IMR-90 (cell line): Measurements from ENCODE around the gene UGT1A10. TPM values are rescaled to one million over a fixed set of nuclear protein-coding genes. Genes with fewer than 3 reads are reported as not detected.

Experiments used
- ATAC-seq: fragments of 200-7000 bp; cut with Tn5 transposase; 2 replicates; pipeline ENCODE4 v1.9.1; 2020; ENCODE audit warnings: low read depth, mild to moderate bottlenecking, moderate library complexity
- BruUV-seq: library from RNA; stranded (reverse); fragments of 400-500 nt; replicated peaks from 2 replicates; lab custom pipeline; 2021; lab: Mats Ljungman, UMichigan
- CTCF ChIA-PET: fragments of 300-600 bp; formaldehyde crosslinking; extraction: SDS; loops from one replicate; lab custom pipeline; 2021; ENCODE audit warnings: antibody characterized with exemption; lab: Yijun Ruan, JAX
- POLR2A ChIA-PET: fragments of 300-600 bp; sonication (Branson Sonifier 250); formaldehyde crosslinking; loops from one replicate; lab custom pipeline; 2022; ENCODE audit warnings: antibody characterized with exemption; ENCODE audit not compliant: unreplicated experiment; lab: Charles Lee
- DNase-seq: peaks from one replicate; pipeline ENCODE4 v3.0.0; 2013
- H2AFZ ChIP-seq: replicated peaks from 2 replicates; pipeline ENCODE3; 2013; ENCODE audit warnings: low read length, mild to moderate bottlenecking; ENCODE audit not compliant: poor library complexity
- H2AK5ac ChIP-seq: 2 replicates; pipeline ENCODE4 v1.6.1; 2013; ENCODE audit warnings: low read depth, low read length, inconsistent platforms
- H2AK9ac ChIP-seq: replicated peaks from 2 replicates; pipeline ENCODE3; 2013; ENCODE audit warnings: mild to moderate bottlenecking, low read depth, low read length, moderate library complexity; ENCODE audit not compliant: poor library complexity
- H2BK120ac ChIP-seq: 2 replicates; pipeline ENCODE4 v1.6.1; 2013; ENCODE audit warnings: low read depth, low read length, inconsistent platforms
- H2BK15ac ChIP-seq: 3 replicates; pipeline ENCODE4 v1.6.1; 2013; ENCODE audit warnings: low read depth, low read length, inconsistent platforms
- H2BK20ac ChIP-seq: 2 replicates; pipeline ENCODE4 v1.6.1; 2013; ENCODE audit warnings: low read depth, mild to moderate bottlenecking, inconsistent platforms, low read length, moderate library complexity
- H2BK5ac ChIP-seq: 2 replicates; pipeline ENCODE4 v1.6.1; 2013; ENCODE audit warnings: mild to moderate bottlenecking, low read depth, low read length, inconsistent platforms; ENCODE audit not compliant: poor library complexity, severe bottlenecking
- H3K14ac ChIP-seq: replicated peaks from 2 replicates; pipeline ENCODE4 v1.6.1; 2013; ENCODE audit warnings: low read depth, low read length, inconsistent platforms
- H3K18ac ChIP-seq: 2 replicates; pipeline ENCODE4 v1.6.1; 2013; ENCODE audit warnings: low read depth, low read length, control low read depth
- H3K23ac ChIP-seq: 2 replicates; pipeline ENCODE4 v1.6.1; 2013; ENCODE audit warnings: low read depth, low read length, inconsistent platforms
- H3K27ac ChIP-seq: 2 replicates; pipeline ENCODE4 v1.5.1; 2013; ENCODE audit warnings: mild to moderate bottlenecking, control low read depth, low read length; ENCODE audit not compliant: insufficient read depth
- H3K27me3 ChIP-seq: 2 replicates; pipeline ENCODE4 v1.6.1; 2013; ENCODE audit warnings: low read length; ENCODE audit not compliant: control insufficient read depth, insufficient read depth
- H3K36me3 ChIP-seq: 2 replicates; pipeline ENCODE4 v1.6.1; 2013; ENCODE audit warnings: low read length, mixed read lengths; ENCODE audit not compliant: control insufficient read depth, insufficient read depth
- H3K4ac ChIP-seq: 2 replicates; pipeline ENCODE4 v1.6.1; 2013; ENCODE audit warnings: low read depth, low read length, inconsistent platforms
- H3K4me1 ChIP-seq: 2 replicates; pipeline ENCODE4 v1.6.1; 2013; ENCODE audit warnings: low read length, mixed read lengths; ENCODE audit not compliant: control insufficient read depth, insufficient read depth
- H3K4me2 ChIP-seq: 2 replicates; pipeline ENCODE4 v1.6.1; 2013; ENCODE audit warnings: low read depth, mild to moderate bottlenecking, control low read depth, low read length, moderate library complexity
- H3K4me3 ChIP-seq: 2 replicates; pipeline ENCODE4 v1.5.1; 2013; ENCODE audit warnings: low read depth, mild to moderate bottlenecking, control low read depth, low read length, moderate library complexity; ENCODE audit not compliant: insufficient read depth
- H3K56ac ChIP-seq: 2 replicates; pipeline ENCODE4 v1.6.1; 2013; ENCODE audit warnings: low read length, inconsistent platforms; ENCODE audit not compliant: insufficient read depth; ENCODE audit errors: extremely low read depth
- H3K79me1 ChIP-seq, 2 experiments: 2 replicates each; pipeline ENCODE4 v1.6.1; 2013; ENCODE audit warnings: low read length in 2 of 2, inconsistent platforms in 1 of 2, low read depth in 1 of 2
- H3K9ac ChIP-seq: 2 replicates; pipeline ENCODE4 v1.6.1; 2013; ENCODE audit warnings: low read depth, low read length, control low read depth
- H3K9me1 ChIP-seq: 2 replicates; pipeline ENCODE4 v1.6.1; 2013; ENCODE audit warnings: low read length, inconsistent platforms; ENCODE audit not compliant: insufficient read depth
- H3K9me3 ChIP-seq: 2 replicates; pipeline ENCODE4 v1.6.1; 2013; ENCODE audit warnings: low read length; ENCODE audit not compliant: control insufficient read depth, insufficient read depth
- H4K20me1 ChIP-seq: 2 replicates; pipeline ENCODE4 v1.6.1; 2013; ENCODE audit warnings: low read length, inconsistent platforms; ENCODE audit not compliant: insufficient read depth
- H4K5ac ChIP-seq: 2 replicates; pipeline ENCODE4 v1.6.1; 2013; ENCODE audit warnings: mild to moderate bottlenecking, low read depth, low read length, control low read depth
- H4K8ac ChIP-seq, 2 experiments: 2 replicates each; pipeline ENCODE4 v1.6.1; 2013; ENCODE audit warnings: low read depth in 2 of 2, low read length in 2 of 2, control low read depth in 1 of 2, inconsistent platforms in 1 of 2
- H4K91ac ChIP-seq: 2 replicates; pipeline ENCODE4 v1.6.1; 2013; ENCODE audit warnings: low read depth, low read length, inconsistent platforms; ENCODE audit not compliant: insufficient read depth
- CEBPB ChIP-seq: IDR thresholded peaks from 2 replicates; pipeline ENCODE4 v1.6.1; 2012; ENCODE audit warnings: low read depth, low read length, improper control_type of control experiment
- CHD1 ChIP-seq: IDR thresholded peaks from 2 replicates; pipeline ENCODE4 v1.6.1; 2012; ENCODE audit warnings: low read depth, low read length, improper control_type of control experiment
- CTCF ChIP-seq: conservative IDR thresholded peaks from 2 replicates; pipeline ENCODE4 v1.5.1; 2012; ENCODE audit warnings: mild to moderate bottlenecking, low read depth, low read length, improper control_type of control experiment
- ELK1 ChIP-seq: fragments of 150-350 bp; IDR thresholded peaks from 2 replicates; pipeline ENCODE4 v1.6.1; 2016; ENCODE audit warnings: low read depth, mild to moderate bottlenecking, low read length, moderate library complexity, borderline replicate concordance
- FOS ChIP-seq: fragments of 150-350 bp; IDR thresholded peaks from 2 replicates; pipeline ENCODE4 v1.6.1; 2016; ENCODE audit warnings: low read depth, low read length
- MAFK ChIP-seq: IDR thresholded peaks from 2 replicates; pipeline ENCODE4 v1.6.1; 2012; ENCODE audit warnings: low read depth, low read length, improper control_type of control experiment
- MAZ ChIP-seq: IDR thresholded peaks from 2 replicates; pipeline ENCODE4 v1.6.1; 2012; ENCODE audit warnings: low read depth, mild to moderate bottlenecking, low read length, improper control_type of control experiment, moderate library complexity, borderline replicate concordance
- MXI1 ChIP-seq: IDR thresholded peaks from 2 replicates; pipeline ENCODE4 v1.6.1; 2012; ENCODE audit warnings: low read depth, mild to moderate bottlenecking, low read length, moderate library complexity, borderline replicate concordance
- NFE2L2 ChIP-seq: fragments of 150-350 bp; IDR thresholded peaks from 2 replicates; pipeline ENCODE4 v1.6.1; 2016; ENCODE audit warnings: low read depth, mild to moderate bottlenecking, low read length
- POLR2A ChIP-seq: IDR thresholded peaks from 2 replicates; pipeline ENCODE4 v1.6.1; 2012; ENCODE audit warnings: mild to moderate bottlenecking, low read depth, low read length
- RAD21 ChIP-seq: IDR thresholded peaks from 2 replicates; pipeline ENCODE4 v1.6.1; 2012; ENCODE audit warnings: low read length, improper control_type of control experiment
- RCOR1 ChIP-seq: IDR thresholded peaks from 2 replicates; pipeline ENCODE4 v1.6.1; 2012; ENCODE audit warnings: mild to moderate bottlenecking, low read length, improper control_type of control experiment; ENCODE audit not compliant: insufficient replicate concordance
- RFX5 ChIP-seq: IDR thresholded peaks from 2 replicates; pipeline ENCODE4 v1.8.0; 2012; ENCODE audit warnings: low read depth, mild to moderate bottlenecking, low read length, moderate library complexity
- SMC3 ChIP-seq: fragments of 150-350 bp; IDR thresholded peaks from 2 replicates; pipeline ENCODE4 v1.6.1; 2016; ENCODE audit warnings: low read depth, mild to moderate bottlenecking, antibody characterized with exemption, low read length, moderate library complexity
- USF2 ChIP-seq: fragments of 150-350 bp; IDR thresholded peaks from 2 replicates; pipeline ENCODE4 v1.6.1; 2017; ENCODE audit warnings: mild to moderate bottlenecking, antibody characterized with exemption, low read length, low read depth
- WGBS, 2 experiments: methylation state at CpG; one replicate each; pipeline versions ENCODE4 v1.1.5 to v1.1.7; 2013; ENCODE audit warnings: missing lambda C conversion rate in 2 of 2; ENCODE audit not compliant: insufficient read length in 1 of 2; ENCODE audit errors: extremely low coverage in 2 of 2; 5-methylcytosine and 5-hydroxymethylcytosine counted together
- dilution Hi-C: fragments of 300-500 bp; cut with HindIII; formaldehyde crosslinking; loops from one replicate; pipeline ENCODE4 v1.14.3; 2018; ENCODE audit warnings: low sequenced_read_pairs; ENCODE audit not compliant: unreplicated experiment
- in situ Hi-C: fragments of 300-500 bp; cut with MboI; formaldehyde crosslinking; loops from 3 replicates; pipeline ENCODE4 v1.14.3; 2019; ENCODE audit warnings: low sequenced_read_pairs, inconsistent platforms, mixed read lengths
- intact Hi-C: fragments of 100-400 bp; cut with micrococcal nuclease; formaldehyde crosslinking; loops from 2 replicates; pipeline ENCODE4 v1.10.0; 2022
- polyA plus RNA-seq, 3 experiments: library from polyadenylated mRNA; depleted of rRNA; stranded (reverse); fragments of >200 nt; gene quantifications; 2 replicates each; pipeline ENCODE4 v1.2.3, GENCODE V29; 2012; ENCODE audit warnings: low replicate concordance in 1 of 3
- total RNA-seq: library from RNA; depleted of rRNA; stranded (reverse); fragments of >200 nt; gene quantifications from 2 replicates; pipeline ENCODE4 v1.2.3, GENCODE V29; 2012

The UGT1A10 gene
- total and polyA plus RNA-seq, 2 of the 4 experiments (the other 2 are of a cell fraction) = not detected

- Histone ChIP-seq H3K14ac (no peak within 1 kb of the TSS), H3K9me1 (no peaks in the 10 kb centered on the region), H3K79me1 (no peaks in the 10 kb centered on the region), H3K4me2 (no peak within 1 kb of the TSS), H2BK20ac (no peak within 1 kb of the TSS), H3K9me3 (no peaks in the 10 kb centered on the region), H3K23ac (no peak within 1 kb of the TSS), H3K4ac (no peak within 1 kb of the TSS), H4K5ac (no peak within 1 kb of the TSS), H3K56ac (no peak within 1 kb of the TSS), H3K4me1 (no peaks in the 10 kb centered on the region), H3K27ac (no peak within 1 kb of the TSS), H3K36me3 (no peaks in the 10 kb centered on the region), H4K8ac (no peak within 1 kb of the TSS), H3K18ac (no peak within 1 kb of the TSS), H2AFZ (no peak within 1 kb of the TSS), H2BK5ac (no peak within 1 kb of the TSS), H2BK15ac (no peak within 1 kb of the TSS), H2AK5ac (no peak within 1 kb of the TSS), H4K91ac (no peak within 1 kb of the TSS), H3K27me3 (no peaks in the 10 kb centered on the region), H3K4me3 (no peak within 1 kb of the TSS), H2BK120ac (no peak within 1 kb of the TSS), H3K9ac (no peak within 1 kb of the TSS), H4K20me1 (no peaks in the 10 kb centered on the region), H2AK9ac (no peak within 1 kb of the TSS)
- ATAC-seq (no peak), DNase-seq (no peak)
- no CpG with 5 or more reads among the region's 5 CpGs for WGBS, 2 experiments
- CTCF ChIA-PET = no interaction called here
- BruUV-seq = no TSS peak
- in situ Hi-C loops (no loop called here), dilution Hi-C loops (no loop called here), intact Hi-C loops (no loop called here)
- POLR2A ChIA-PET = no interaction called here
- no peak for TF ChIP-seq MXI1
- TF ChIP-seq POLR2A = no peak
- TF ChIP-seq RCOR1 = no peak
- TF ChIP-seq MAFK = no peak
- no peak for TF ChIP-seq USF2
- TF ChIP-seq ELK1 = no peak
- TF ChIP-seq RAD21 = no peak
- no peak for TF ChIP-seq CEBPB
- TF ChIP-seq FOS = no peak
- TF ChIP-seq RFX5 = no peak
- TF ChIP-seq CTCF = no peak
- no peak for TF ChIP-seq NFE2L2
- TF ChIP-seq MAZ = no peak
- no peak for TF ChIP-seq SMC3
- TF ChIP-seq CHD1 = no peak
Observed at GRCh38 chr2:233671290-233672161, 35.3 kb downstream of the UGT1A10 start, which contains the start of gene UGT1A9. TSS of gene UGT1A9 (plus strand) at chr2:233671898. CDS start at chr2:233671935, 37 bp downstream.
